ENCODE measurements around the gene WTAP.
"Not testable (repeated sequence)": the region's sequence is repeated elsewhere in the genome, so short reads cannot be mapped to it uniquely, and the experiment has no call there.

WTAP gene

DNA sequence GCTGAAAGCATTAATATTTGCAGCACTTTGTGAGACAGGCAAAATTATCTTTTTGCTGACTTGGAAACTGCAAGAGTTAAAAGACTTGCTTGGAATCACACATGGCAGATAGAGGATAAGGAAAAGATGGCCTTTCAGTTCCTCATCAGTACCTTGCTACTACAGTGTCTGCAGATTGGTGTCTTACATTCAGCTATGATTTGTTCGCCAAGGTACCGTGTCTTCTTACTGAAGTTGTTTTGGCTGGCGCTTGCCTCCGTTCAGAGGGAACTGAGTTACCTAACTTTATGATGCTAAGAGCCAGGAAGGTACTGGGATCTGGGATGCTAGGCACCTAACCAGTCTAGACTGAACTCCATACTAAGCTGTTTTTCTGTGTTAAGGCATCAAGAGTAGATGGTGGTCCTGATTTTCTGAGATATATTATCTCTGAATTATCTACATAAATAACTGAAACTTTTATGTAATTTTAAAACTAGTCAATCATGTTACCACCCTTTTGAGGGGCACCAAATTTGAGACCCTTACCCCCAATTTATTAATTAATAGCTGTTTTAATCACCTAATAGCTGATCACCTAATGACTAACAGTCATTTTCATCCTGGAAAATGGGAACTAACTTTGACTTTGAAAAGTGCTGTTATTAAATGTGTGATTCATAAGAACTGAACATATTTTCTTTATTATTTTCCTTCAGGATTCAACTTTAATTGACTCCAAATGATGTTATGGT lies 2.5 kb downstream of the WTAP start:
- DNase-seq = peak in 1 of 2 experiments; percentile 12

DNA sequence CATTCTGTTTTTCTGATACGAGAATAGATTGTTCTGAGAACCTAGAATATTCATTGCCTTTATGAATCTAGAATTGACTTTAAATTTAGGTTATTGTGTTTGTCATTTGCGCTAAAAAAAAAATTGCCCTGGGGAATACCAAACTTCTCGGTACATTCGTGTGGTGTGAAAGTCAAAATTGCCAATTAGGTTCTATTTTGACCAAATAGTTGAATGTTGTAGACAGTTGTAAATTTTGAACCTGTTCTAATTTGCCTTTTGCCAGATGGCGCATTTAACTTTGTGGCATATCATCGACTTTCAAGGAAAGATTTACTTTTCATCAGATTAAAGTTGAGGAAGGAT lies 3.0 kb downstream of the WTAP start:
- no peak for DNase-seq

- not testable (repeated sequence) for DNase-seq
Observed at GRCh38 chr6:159732550-159732949, 5.2 kb downstream of the WTAP start.

DNA sequence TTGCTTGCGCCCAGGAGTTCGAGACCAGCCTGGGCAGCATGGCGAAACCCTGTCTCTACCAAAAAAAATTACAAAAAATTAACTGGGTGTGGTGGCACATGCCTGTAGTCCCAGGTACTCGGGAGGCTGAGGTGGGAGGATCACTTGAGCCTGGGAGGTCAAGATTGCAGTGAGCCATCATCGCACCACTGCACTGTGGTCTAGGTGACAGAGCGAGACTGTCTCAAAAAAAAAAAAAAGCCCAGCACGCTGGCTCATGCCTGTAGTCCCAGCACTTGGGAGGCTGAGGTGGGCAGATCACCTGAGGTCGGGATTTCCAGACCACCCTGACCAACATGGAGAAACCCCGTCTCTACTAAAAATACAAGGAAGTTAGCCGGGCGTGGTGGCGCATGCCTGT lies 6.1 kb downstream of the WTAP start:
- not testable (repeated sequence) for DNase-seq

DNA sequence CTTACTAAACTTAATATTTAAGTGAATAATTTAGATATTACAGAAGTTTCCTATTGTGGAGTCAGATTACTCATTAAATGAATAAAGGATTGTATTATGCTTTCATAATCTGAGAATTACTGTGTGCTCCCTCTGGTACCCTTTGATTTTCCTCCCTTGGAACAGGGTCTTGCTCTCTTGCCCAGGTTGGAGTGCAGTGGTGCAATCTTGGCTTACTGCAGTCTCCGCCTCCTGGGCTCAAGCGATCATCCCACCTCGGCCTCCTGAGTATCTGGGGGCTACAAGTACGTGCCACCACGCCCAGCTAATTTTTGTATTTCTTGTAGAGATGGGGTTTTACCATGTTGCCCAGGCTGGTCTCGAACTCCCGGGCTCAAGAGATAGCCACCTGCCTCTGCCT lies 9.6 kb downstream of the WTAP start:
- DNase-seq = no peak

GRCh38 chr6:159739341-159739740 lies 12.0 kb downstream of the WTAP start:
- peak in 1 of 2 experiments; percentile 9 for DNase-seq

DNA sequence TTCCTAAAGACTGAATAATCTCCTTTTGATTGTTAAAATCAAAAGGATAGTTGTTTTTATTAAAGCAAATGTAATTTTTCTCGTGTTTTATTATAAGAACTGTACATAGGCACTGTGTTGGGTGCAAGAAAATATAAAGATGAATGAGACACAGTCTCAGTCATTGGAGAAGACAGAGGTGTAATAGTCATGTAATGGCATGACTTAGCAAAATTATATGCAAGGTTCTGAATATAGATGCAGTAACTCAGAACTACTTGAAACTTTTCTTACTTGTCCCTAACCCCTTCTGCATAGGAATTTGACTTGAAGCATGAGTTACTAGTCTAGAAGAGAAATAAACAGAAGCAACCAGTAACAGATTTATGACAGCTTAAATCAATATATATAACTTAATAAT lies 14.9 kb downstream of the WTAP start:
- DNase-seq = no peak

DNA sequence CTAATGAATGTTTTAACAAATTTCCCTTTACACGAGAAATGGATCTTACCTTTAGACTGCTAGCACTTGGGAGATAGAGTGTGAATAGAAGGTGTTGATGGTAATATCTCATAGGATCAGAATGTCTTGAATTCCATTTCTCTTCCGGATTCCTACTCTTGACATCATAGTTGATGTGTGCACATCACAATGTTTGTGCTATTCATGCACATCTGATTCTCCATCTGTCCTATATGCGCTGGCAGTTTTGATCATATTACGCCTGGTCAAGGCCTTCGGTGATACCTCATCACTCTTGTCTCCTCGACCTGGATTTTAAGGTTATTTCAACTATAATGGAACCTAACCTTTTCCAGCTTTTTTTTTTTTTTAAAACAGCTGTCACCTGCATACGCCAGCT lies 17.8 kb downstream of the WTAP start:
- DNase-seq = no peak

DNA sequence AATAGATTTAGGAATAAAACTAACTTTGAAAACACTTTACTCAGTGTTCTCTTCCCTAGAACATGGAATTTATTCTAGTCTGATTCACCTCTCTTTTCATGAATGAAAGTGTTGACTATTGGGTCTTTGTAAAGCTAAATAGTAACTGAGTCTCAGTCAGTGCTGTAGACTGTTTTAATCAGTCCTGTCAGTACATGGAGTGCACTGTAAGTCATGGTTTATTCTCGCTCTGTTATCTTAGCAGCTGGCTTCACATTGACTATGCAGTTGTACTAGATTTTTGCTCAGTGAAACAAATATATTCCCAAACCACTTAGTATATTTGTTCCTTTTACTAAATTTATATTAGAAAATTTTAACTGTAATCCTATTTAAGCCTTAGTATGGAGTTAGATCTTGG lies 19.5 kb downstream of the WTAP start:
- no peak for DNase-seq

DNA sequence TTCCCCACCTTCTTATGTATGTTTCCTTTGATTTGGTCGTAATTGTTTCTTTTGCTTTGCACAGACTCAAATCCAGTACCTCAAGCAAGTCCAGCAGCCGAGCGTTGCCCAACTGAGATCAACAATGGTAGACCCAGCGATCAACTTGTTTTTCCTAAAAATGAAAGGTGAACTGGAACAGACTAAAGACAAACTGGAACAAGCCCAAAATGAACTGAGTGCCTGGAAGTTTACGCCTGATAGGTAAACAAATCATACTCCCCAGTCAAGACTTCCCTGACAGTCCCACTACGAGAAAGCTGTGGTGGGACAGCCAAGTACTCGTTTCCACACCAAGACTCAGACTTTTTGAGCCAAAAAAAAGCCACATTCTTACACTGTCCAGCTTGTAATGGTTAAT lies 20.8 kb downstream of the WTAP start:
- not testable (repeated sequence) for DNase-seq

DNA sequence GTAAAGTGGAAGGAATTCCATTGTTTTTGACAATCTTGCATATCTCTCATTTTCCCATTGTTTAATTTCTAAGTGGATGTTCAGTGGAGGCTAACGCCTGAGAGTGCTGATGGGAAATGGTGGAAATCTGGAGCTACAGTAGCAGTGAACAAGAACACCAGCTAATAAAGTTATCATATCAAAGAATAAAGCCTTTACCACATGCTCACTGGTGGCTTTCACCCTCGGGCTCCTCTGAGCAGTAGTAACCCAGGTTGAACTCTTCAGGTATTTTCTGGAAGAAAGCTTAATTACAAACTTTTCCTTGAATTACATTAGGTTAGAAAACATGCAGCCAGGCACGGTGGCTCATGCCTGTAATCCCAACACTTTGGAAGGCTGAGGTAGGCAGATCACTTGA lies 24.1 kb downstream of the WTAP start:
- no peak for DNase-seq

GRCh38 chr6:159753081-159753872 lies 26.0 kb downstream of the WTAP start:
- no peak for DNase-seq

DNA sequence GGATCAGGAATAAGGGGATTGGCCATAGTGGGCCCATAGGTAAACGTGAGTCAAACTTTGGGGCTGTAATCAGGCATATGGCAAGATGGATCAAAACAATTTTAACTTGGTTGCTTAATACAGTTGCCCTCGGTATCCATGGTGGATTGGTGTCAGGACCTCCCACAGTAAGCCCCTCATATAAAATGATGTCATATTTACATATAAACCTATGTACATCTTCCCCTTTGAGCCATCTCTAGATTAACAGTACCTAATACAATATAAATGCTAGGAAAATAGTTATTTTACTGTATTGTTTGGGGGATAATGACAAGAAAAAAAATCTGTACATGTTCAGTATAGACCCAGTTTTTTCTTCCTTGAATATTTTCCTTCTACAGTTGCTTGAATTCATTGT lies 27.1 kb downstream of the WTAP start:
- no peak for DNase-seq

DNA sequence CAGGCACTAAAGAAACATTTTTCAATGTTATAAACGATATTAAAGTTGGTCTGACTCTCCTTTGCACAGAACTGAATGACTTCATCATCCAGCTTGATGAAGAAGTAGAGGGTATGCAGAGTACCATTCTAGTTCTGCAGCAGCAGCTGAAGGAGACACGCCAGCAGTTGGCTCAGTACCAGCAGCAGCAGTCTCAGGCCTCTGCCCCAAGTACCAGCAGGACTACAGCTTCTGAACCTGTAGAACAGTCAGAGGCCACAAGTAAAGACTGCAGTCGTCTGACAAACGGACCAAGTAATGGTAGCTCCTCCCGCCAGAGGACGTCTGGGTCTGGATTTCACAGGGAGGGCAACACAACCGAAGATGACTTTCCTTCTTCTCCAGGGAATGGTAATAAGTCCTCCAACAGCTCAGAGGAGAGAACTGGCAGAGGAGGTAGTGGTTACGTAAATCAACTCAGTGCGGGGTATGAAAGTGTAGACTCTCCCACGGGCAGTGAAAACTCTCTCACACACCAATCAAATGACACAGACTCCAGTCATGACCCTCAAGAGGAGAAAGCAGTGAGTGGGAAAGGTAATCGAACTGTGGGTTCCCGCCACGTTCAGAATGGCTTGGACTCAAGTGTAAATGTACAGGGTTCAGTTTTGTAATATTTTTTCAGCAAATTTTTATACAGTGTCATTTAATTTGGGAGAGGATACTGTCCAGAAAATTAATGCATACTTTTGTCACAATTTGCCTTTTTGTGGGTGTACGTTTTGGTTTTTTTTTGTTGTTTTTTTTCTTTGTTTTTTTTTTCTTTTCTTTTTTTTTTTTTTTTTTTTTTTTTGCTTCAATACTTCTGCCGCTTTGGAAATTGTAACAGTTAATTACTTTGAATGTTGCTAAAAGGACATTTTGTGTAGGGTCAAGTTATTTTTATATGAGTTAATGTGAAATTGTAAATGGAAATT lies 27.9 kb downstream of the WTAP start:
- DNase-seq = no peak

- no peak for DNase-seq
Observed at GRCh38 chr6:159756508-159756907, 29.2 kb downstream of the WTAP start.

- no peak for DNase-seq
Observed at GRCh38 chr6:159758031-159759001, 31.0 kb downstream of the WTAP start.

DNA sequence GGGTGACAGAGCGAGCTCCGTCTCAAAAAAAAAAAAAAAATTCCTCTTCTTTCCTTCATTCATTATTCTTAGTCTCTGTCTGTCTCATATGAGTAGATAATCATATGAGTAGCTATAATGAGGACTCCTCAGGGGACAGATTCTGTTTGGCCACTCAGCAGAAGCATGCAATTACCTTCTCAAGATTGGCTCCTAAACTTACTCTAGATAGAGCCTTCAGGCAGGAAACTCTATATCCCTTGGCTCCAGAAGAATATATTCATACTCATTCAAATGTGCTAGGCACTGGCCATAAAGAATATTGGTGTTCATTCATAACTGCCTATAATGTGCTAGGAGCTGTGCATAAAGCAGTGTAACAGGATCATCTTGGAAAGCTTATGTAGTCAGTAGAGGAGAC lies 32.3 kb downstream of the WTAP start:
- no peak for DNase-seq

DNA sequence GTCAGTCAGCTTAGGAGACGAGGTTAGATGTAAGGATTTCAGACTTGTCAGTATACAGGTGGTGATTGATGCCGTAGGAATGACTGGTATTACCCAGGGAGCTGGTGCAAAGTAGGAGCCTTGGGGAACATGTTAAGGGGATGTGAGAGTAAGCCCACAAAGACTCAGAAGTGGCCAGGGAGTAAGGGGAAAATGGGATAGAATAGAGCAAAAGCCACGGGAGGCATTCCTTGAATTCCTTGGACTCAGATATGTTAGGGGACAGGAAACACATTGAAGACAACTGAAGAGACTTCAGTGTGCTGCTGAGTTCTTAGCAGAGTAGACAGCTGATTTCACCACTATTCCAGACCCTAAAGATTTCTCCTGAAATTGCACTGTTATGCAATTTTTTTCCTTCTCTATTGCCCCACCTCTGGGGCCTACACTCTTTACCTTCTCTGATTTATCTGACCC lies 33.3 kb downstream of the WTAP start:
- DNase-seq = no peak

DNA sequence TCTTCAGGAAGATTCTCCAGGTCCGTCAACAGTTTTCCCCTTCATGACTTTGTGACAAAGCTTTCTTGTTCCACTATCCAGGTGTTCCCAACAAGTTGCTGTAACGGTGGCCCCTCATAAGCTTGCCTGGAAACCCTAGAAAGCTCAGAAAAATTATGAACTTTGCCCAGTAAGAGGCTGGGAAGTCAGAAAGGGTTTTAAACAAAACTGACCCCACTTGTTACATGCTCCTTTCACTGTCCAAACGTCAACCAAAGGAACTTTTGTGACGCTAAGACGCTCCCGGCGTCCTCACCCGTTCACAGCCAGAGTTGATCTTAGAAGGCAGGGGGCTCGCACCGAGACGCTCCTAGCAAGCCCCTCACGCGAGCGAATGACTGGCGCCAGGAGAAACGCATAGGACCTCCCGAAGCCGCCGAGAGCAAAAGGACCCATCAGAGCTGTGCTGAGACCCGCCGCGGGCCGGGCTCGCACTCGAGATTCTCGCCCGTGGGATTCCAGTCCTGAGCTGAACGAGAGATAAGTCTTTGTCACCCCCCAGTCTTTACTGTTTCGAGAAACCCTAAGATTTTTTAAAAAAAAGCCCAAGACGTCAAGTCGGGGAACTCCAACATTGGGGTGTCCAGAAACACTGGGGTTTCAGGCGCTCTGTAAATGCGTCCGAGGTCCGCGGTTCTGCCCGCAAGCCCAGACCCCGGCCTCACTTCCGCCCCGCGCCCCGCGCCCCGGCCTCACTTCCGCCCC lies 34.0 kb downstream of the WTAP start:
- DNase-seq = no peak

DNA sequence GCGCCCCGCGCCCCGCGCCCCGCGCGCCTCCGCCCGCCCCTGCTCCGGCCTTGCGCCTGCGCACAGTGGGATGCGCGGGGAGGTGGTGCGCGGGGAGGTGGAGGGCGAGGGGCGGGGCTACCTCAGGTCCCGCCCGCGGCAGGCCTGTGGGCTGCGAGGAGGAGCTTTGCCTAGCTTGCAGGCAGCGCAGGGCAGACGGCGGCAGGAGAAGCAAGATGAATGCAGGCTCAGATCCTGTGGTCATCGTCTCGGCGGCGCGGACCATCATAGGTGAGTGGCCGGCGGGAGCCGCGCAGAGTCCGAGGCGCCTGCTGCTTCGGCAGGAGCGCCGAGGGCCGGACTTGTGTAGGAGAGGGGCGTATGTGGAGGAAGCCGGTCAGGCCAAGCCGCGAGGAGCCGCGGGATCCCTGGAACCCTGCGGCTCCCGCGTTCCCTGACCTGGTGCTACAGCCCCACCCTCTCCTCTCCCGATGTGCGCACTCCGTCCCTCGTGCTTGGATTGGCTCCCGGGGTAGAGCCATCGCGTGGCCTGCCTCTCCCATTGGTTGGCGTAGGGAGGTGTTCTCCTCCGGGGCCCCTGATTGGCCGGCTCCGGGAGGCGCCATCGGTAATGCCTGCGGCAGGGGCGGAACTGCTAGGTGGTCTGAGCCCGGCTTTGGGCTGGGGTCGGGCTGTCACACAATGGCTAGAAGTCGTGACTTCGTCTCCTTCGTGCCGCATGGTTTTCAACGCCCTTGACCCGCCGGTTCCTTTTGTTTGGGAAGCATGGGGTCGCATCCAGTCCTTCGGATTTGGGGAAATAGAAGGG lies 34.8 kb downstream of the WTAP start, which contains the start of gene ACAT2:
ACAT2 (plus strand) TSS at position 173 of the 808 bp plus-strand sequence; CDS start at position 216, 43 bp downstream.
- peak; percentile 89 to 96 for DNase-seq
